DMS53 (cell line): ENCODE measurements around the gene GP1BB.
A peak's percentile ranks its signal among the peaks of the same experiment; 100 is the strongest.

Experiments
- DNase-seq: peaks from one replicate; lab custom pipeline; 2025; lab: John Stamatoyannopoulos, UW

Gene GP1BB

GRCh38 chr22:19727310-19728150, 4.2 kb downstream of the GP1BB start:
- no peak for DNase-seq

DNA sequence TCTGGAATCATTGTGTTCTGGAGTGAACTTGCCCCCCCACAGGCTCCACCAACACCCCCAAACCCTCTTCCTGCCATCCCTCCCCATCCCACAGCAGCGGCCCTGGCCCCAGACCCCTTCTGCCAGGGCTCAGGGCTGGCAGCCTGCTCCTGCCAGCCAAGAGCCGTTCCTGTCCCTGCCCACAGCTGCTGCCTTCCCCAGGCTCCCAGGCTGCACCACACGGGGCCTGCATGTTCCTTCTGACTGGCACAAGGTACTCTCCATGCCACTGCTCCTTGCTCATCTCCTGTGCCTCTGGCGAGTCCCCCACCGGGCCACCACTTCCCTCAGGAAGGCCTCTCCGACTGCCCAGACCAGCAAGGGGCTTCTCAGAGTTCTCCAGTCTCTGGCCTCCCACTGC, 4.9 kb downstream of the GP1BB start:
- DNase-seq = no peak

GRCh38 chr22:19728836-19729235, 5.5 kb downstream of the GP1BB start:
- no peak for DNase-seq

DNA sequence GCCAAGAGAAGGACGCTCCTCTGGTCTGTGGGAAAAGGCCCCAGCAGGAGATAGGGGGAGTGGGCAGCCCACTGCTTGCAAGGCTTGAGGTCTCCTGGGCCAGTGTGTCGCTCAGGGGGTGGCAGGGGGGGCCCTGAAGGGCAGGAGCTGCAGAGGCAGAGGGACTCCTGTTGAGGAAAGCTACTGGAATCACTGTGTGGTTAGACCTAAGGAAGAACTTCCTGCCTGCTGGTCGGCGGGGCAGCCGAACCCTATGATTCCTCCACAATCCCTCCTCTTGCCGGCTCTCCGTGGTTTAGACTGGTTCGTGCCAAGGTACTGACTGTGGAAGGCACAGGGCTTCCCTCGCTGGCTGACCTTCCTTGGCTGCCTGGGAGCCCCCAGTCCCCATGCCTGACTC, 6.2 kb downstream of the GP1BB start:
- no peak for DNase-seq

- DNase-seq = no peak
Measured at GRCh38 chr22:19730198-19730597, 6.9 kb downstream of the GP1BB start.

GRCh38 chr22:19730655-19731360, 7.5 kb downstream of the GP1BB start:
- peak; percentile 71 for DNase-seq

- no peak for DNase-seq
Measured at GRCh38 chr22:19731361-19732135, 8.2 kb downstream of the GP1BB start.

GRCh38 chr22:19732403-19733113, 9.2 kb downstream of the GP1BB start:
- no peak for DNase-seq

GRCh38 chr22:19733755-19734154, 10.4 kb downstream of the GP1BB start:
- no peak for DNase-seq

DNA sequence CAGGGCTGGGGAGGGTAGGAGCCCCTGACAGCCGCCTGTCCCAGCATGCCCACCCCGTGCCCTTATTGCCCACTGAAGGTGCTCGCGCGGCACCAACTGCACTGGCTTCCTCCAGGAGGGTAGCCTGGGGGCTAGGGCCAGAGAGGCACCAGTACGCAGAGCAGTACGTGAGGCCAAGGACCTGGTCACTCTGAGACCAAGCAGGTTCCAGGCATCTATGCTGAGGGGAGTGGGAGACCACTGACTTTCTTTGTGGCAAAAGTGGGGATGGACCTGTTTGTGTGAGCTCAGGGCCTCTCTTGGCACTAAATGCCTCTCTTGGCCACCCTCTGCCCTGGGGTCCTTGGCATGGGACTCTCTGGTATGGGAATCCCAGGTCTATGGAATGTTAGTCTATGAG, 10.8 kb downstream of the GP1BB start:
- no peak for DNase-seq

DNA sequence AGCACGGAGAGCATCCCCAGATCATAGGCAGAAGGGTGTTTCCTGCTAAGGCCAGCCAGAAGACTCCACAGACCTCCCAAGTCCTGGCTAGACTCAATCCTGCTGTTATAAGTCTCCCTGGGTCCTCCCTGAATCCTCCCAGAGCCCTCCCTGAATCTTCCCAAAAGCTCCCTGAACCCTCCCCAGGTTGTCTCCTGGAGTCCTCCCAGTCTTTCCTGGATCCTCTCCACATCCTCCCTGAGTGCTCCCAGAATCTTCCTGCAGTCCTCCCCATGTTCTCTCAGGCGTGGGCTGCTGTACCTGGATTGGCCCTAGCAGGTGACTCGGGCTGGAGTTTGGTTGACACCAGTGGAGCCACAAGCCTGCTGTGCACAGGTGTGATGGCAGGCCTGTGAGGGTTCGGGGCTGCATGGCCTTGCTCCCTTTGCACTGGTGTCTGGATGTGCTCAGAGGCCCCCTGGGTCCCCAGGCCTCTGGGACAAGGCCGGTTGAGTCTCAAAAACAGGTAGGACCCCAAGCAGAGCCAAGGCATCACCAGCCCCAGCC, 11.6 kb downstream of the GP1BB start:
- no peak for DNase-seq

DNA sequence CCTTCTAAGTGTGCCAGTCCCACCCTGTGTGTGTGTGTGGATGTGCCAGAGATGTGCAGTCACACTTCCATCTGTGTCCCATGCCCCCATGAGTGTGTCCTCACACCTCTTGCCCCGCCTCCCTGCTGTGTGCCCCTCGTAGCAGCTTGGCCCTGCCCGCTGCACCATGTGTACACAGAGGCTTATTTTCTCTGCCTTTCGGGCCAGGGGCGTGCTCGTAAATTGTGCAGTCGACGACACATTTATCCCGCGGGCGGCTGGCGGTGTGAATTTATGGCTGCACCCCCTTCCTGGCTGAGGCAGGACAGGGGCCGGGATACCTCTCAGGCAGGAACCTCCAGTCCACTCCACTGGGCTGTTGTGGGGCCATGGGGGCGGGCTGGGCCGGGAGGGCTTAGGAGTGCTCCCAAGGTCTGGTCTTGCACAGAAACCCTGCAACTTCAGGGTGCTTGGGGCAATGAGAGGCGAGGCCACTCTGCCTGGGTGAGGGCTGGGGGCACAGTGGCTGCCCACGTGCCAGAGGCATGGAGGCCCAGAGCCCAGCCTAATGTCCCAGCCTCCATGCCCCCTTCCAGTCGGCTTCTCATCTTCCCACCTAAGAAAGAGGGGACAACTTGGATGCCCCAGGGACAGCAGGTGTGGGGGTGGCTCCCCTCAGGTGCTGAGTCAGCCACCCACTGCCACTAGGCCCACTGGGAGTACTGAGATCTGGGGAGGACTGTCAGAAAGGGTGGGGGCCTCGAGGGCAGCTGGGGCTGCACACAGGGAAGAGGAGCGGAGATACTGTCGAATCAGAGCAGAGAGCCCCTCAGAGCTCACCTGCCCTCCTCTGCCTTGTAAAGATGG, 12.5 kb downstream of the GP1BB start:
- DNase-seq = no peak

GRCh38 chr22:19737846-19738663, 14.7 kb downstream of the GP1BB start:
- no peak for DNase-seq

GRCh38 chr22:19738664-19739447, 15.5 kb downstream of the GP1BB start:
- no peak for DNase-seq

DNA sequence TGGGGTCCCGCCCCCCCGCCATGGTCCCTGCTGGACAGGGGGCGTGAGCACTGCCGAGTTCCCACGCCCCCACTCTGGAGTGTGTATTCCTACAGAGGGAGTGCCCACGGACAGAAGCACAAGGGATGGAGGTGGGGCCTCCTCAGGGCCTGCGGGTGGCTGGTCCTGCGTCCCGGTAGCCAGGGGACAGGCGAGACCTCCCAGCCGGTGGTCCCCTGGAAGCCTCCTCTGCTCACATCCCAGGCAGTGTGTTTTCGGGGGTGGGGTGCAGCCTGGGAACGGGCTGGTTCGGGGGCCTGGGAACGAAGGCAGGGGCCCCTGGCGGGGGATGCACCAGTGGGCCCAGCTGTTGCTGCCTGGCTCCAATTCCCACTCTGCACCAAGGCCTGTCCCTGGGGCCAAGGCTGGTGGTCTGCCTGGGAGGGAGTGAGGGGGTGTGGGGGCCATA, 16.1 kb downstream of the GP1BB start:
- no peak for DNase-seq

- DNase-seq = no peak
Measured at GRCh38 chr22:19739911-19740449, 16.6 kb downstream of the GP1BB start.

DNA sequence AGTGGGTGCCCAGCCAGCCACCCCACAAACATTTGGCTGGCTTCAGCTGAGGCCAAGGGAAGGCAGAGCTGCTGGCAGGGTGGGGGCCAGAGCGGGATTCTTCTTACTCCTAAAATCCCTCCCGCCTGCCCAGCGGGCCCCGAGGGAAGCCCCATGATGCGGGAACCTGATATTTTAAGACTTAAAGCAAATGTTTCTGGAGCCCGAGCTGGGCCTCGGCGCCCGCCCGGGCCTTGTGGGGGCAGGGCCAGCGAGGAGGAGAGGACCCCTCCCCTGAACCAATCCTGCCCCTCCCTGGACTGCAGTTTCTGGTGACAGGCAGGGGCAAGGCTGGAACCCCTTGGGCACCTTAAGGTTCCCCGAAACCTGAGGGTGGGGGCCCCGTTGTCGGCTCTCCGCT, 17.2 kb downstream of the GP1BB start:
- no peak for DNase-seq

GRCh38 chr22:19741053-19741452, 17.7 kb downstream of the GP1BB start:
- no peak for DNase-seq
